SKM-1 (cell line): ENCODE results near the gene OR10J5.

ENCODE experiments used
- DNase-seq: peaks from one replicate; lab custom pipeline; 2025; ENCODE audit not compliant: unreplicated experiment; lab: John Stamatoyannopoulos, UW

OR10J5 gene

GRCh38 chr1:159492575-159493323 is 43.1 kb downstream of the OR10J5 start:
- no peak for DNase-seq
